HEK293 (cell line): Measurements from ENCODE around the gene LAMA1.

Experiments
- CTCF ChIA-PET: fragments of 350-600 bp; formaldehyde crosslinking; extraction: SDS; loops from one replicate; lab custom pipeline; 2021; ENCODE audit warnings: antibody characterized with exemption; lab: Yijun Ruan, JAX
- POLR2A ChIA-PET: fragments of 300-600 bp; formaldehyde crosslinking; extraction: SDS; loops from one replicate; lab custom pipeline; 2020; ENCODE audit warnings: antibody characterized with exemption, inconsistent platforms; lab: Yijun Ruan, JAX
- H3K27ac ChIP-seq: fragments of 200-500 bp; sonication (Bioruptor generic); 2 replicates; pipeline ENCODE4 v1.5.1; 2014; ENCODE audit warnings: low read depth, low read length, control low read depth, inconsistent platforms; ENCODE audit errors: extremely low read depth
- H3K36me3 ChIP-seq, 2 experiments: fragments of 200-500 bp in 1 of 2; sonication (Bioruptor generic) in 1 of 2; 1 replicate in 1 of 2; 2 replicates in 1 of 2; pipeline ENCODE4 v1.5.1; 2014 to 2017; ENCODE audit warnings: inconsistent platforms in 2 of 2, low read length in 2 of 2; ENCODE audit not compliant: control insufficient read depth in 2 of 2, insufficient read depth in 1 of 2
- H3K4me1 ChIP-seq: fragments of 200-500 bp; sonication (Bioruptor generic); 2 replicates; pipeline ENCODE4 v1.5.1; 2014; ENCODE audit warnings: mild to moderate bottlenecking, low read length, inconsistent platforms; ENCODE audit not compliant: control insufficient read depth, insufficient read depth
- H3K4me3 ChIP-seq: 2 replicates; pipeline ENCODE4 v1.5.1; 2011; ENCODE audit warnings: low read depth, mild to moderate bottlenecking, control low read depth, low read length, moderate library complexity
- H3K9me3 ChIP-seq: fragments of 200-500 bp; sonication (Bioruptor generic); 2 replicates; pipeline ENCODE4 v1.5.1; 2014; ENCODE audit warnings: low read depth, low read length, inconsistent platforms; ENCODE audit not compliant: control insufficient read depth, insufficient read depth
- BCL11A ChIP-seq: fragments of 450-650 bp; formaldehyde crosslinking; IDR thresholded peaks from 2 replicates; pipeline ENCODE4 v1.5.1; 2016; ENCODE audit warnings: low read depth, missing biosample characterization, missing genetic modification characterization
- BCL6B ChIP-seq: fragments of 450-650 bp; formaldehyde crosslinking; IDR thresholded peaks from 2 replicates; pipeline ENCODE4 v1.5.1; 2017; ENCODE audit warnings: missing biosample characterization, missing genetic modification characterization
- GLI4 ChIP-seq: fragments of 450-650 bp; formaldehyde crosslinking; IDR thresholded peaks from 2 replicates; pipeline ENCODE4 v1.5.1; 2016; ENCODE audit warnings: missing biosample characterization, missing genetic modification characterization
- HOXD13 ChIP-seq: sonication (generic); formaldehyde crosslinking; IDR thresholded peaks from 2 replicates; pipeline ENCODE4 v1.8.0; 2022; ENCODE audit warnings: missing genetic modification reagents, borderline replicate concordance
- KLF9 ChIP-seq: fragments of 450-650 bp; formaldehyde crosslinking; IDR thresholded peaks from 2 replicates; pipeline ENCODE4 v1.5.1; 2016; ENCODE audit warnings: missing biosample characterization, missing genetic modification characterization, low read depth
- MZF1 ChIP-seq: fragments of 450-650 bp; formaldehyde crosslinking; IDR thresholded peaks from 2 replicates; pipeline ENCODE4 v1.5.1; 2017; ENCODE audit warnings: missing biosample characterization, missing genetic modification characterization, borderline replicate concordance
- PRDM1 ChIP-seq: fragments of 450-650 bp; formaldehyde crosslinking; IDR thresholded peaks from 2 replicates; pipeline ENCODE4; 2016; ENCODE audit warnings: missing biosample characterization, missing genetic modification characterization
- ZNF157 ChIP-seq: fragments of 450-650 bp; formaldehyde crosslinking; IDR thresholded peaks from 2 replicates; pipeline ENCODE4 v1.5.1; 2016; ENCODE audit warnings: missing biosample characterization, missing genetic modification characterization
- ZNF16 ChIP-seq: fragments of 450-650 bp; formaldehyde crosslinking; IDR thresholded peaks from 2 replicates; pipeline ENCODE4 v1.5.1; 2016; ENCODE audit warnings: low read depth, missing biosample characterization, missing genetic modification characterization
- ZNF169 ChIP-seq: fragments of 450-650 bp; formaldehyde crosslinking; IDR thresholded peaks from 2 replicates; pipeline ENCODE4 v1.5.1; 2016; ENCODE audit warnings: missing biosample characterization, missing genetic modification characterization
- ZNF19 ChIP-seq: fragments of 450-650 bp; formaldehyde crosslinking; IDR thresholded peaks from 2 replicates; pipeline ENCODE4; 2016; ENCODE audit warnings: missing biosample characterization, missing genetic modification characterization, low read depth
- ZNF223 ChIP-seq: fragments of 450-650 bp; formaldehyde crosslinking; IDR thresholded peaks from 2 replicates; pipeline ENCODE4 v1.5.1; 2016; ENCODE audit warnings: missing biosample characterization, missing genetic modification characterization
- ZNF302 ChIP-seq: fragments of 450-650 bp; formaldehyde crosslinking; IDR thresholded peaks from 2 replicates; pipeline ENCODE4 v1.5.1; 2016; ENCODE audit warnings: missing biosample characterization, missing genetic modification characterization, low read depth
- ZNF335 ChIP-seq: fragments of 450-650 bp; formaldehyde crosslinking; conservative IDR thresholded peaks from 2 replicates; pipeline ENCODE4 v1.5.1; 2016; ENCODE audit warnings: missing biosample characterization, missing genetic modification characterization
- ZNF341 ChIP-seq: fragments of 450-650 bp; formaldehyde crosslinking; IDR thresholded peaks from 2 replicates; pipeline ENCODE4; 2016; ENCODE audit warnings: low read depth, missing biosample characterization, missing genetic modification characterization
- ZNF426 ChIP-seq: fragments of 450-650 bp; formaldehyde crosslinking; IDR thresholded peaks from 2 replicates; pipeline ENCODE4 v1.5.1; 2017; ENCODE audit warnings: missing biosample characterization, missing genetic modification characterization, mild to moderate bottlenecking, inconsistent platforms, moderate library complexity
- ZNF449 ChIP-seq: fragments of 450-650 bp; formaldehyde crosslinking; IDR thresholded peaks from 2 replicates; pipeline ENCODE4 v1.5.1; 2017; ENCODE audit warnings: missing biosample characterization, mild to moderate bottlenecking, missing genetic modification characterization, moderate library complexity
- ZNF571 ChIP-seq: fragments of 450-650 bp; formaldehyde crosslinking; IDR thresholded peaks from 2 replicates; pipeline ENCODE4 v1.5.0; 2017; ENCODE audit warnings: missing biosample characterization, missing genetic modification characterization
- ZNF777 ChIP-seq: fragments of 450-650 bp; formaldehyde crosslinking; IDR thresholded peaks from 2 replicates; pipeline ENCODE4 v1.5.1; 2017; ENCODE audit warnings: missing biosample characterization, missing genetic modification characterization, borderline replicate concordance
- ZNF791 ChIP-seq: fragments of 450-650 bp; formaldehyde crosslinking; IDR thresholded peaks from 2 replicates; pipeline ENCODE4 v1.5.1; 2016; ENCODE audit warnings: missing biosample characterization, missing genetic modification characterization
- ZSCAN16 ChIP-seq: fragments of 450-650 bp; formaldehyde crosslinking; IDR thresholded peaks from 2 replicates; pipeline ENCODE4 v1.5.1; 2016; ENCODE audit warnings: missing biosample characterization, missing genetic modification characterization
- TF ChIP-seq, protein P1 (sequence below): fragments of 450-650 bp; formaldehyde crosslinking; IDR thresholded peaks from 2 replicates; pipeline ENCODE4 v1.5.0; 2017; ENCODE audit warnings: missing biosample characterization, missing genetic modification characterization, borderline replicate concordance
- TF ChIP-seq, protein P2 (sequence below): fragments of 450-650 bp; formaldehyde crosslinking; IDR thresholded peaks from 2 replicates; pipeline ENCODE4 v1.5.1; 2016; ENCODE audit warnings: missing biosample characterization, missing genetic modification characterization

The LAMA1 gene

GRCh38 chr18:6992761-6993160 is 124.8 kb downstream of the LAMA1 start:
- H3K27ac ChIP-seq, result no peak overlapping the region
- TF ChIP-seq ZNF169, result no peak
- TF ChIP-seq, protein P1, sequence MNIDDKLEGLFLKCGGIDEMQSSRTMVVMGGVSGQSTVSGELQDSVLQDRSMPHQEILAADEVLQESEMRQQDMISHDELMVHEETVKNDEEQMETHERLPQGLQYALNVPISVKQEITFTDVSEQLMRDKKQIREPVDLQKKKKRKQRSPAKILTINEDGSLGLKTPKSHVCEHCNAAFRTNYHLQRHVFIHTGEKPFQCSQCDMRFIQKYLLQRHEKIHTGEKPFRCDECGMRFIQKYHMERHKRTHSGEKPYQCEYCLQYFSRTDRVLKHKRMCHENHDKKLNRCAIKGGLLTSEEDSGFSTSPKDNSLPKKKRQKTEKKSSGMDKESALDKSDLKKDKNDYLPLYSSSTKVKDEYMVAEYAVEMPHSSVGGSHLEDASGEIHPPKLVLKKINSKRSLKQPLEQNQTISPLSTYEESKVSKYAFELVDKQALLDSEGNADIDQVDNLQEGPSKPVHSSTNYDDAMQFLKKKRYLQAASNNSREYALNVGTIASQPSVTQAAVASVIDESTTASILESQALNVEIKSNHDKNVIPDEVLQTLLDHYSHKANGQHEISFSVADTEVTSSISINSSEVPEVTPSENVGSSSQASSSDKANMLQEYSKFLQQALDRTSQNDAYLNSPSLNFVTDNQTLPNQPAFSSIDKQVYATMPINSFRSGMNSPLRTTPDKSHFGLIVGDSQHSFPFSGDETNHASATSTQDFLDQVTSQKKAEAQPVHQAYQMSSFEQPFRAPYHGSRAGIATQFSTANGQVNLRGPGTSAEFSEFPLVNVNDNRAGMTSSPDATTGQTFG (tag by site-specific recombination), result no peak
- TF ChIP-seq HOXD13, result no peak
- no peak for TF ChIP-seq BCL11A (tag by site-specific recombination)
- no peak for TF ChIP-seq BCL6B (tag by site-specific recombination)
- no peak for TF ChIP-seq ZNF302 (tag by site-specific recombination)
- no peak for TF ChIP-seq ZNF223 (tag by site-specific recombination)
- no peak for TF ChIP-seq MZF1 (tag by site-specific recombination)
- no peak for TF ChIP-seq ZNF449 (tag by site-specific recombination)
- no peak for TF ChIP-seq ZNF571 (tag by site-specific recombination)
- no peak for TF ChIP-seq ZNF426 (tag by site-specific recombination)
- TF ChIP-seq, protein P2, sequence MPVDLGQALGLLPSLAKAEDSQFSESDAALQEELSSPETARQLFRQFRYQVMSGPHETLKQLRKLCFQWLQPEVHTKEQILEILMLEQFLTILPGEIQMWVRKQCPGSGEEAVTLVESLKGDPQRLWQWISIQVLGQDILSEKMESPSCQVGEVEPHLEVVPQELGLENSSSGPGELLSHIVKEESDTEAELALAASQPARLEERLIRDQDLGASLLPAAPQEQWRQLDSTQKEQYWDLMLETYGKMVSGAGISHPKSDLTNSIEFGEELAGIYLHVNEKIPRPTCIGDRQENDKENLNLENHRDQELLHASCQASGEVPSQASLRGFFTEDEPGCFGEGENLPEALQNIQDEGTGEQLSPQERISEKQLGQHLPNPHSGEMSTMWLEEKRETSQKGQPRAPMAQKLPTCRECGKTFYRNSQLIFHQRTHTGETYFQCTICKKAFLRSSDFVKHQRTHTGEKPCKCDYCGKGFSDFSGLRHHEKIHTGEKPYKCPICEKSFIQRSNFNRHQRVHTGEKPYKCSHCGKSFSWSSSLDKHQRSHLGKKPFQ (tag by site-specific recombination), result no peak
- no peak for TF ChIP-seq GLI4 (tag by site-specific recombination)
- TF ChIP-seq, all 188 proteins: peak for 0
- Histone ChIP-seq H3K9me3 (no peaks in the 10 kb centered on the region), H3K36me3 (peaks cover 0 to 7% of the 10 kb centered on the region in 2 experiments; a peak in 2 of 3 replicates), H3K4me3 (no peak overlapping the region), H3K4me1 (no peaks in the 10 kb centered on the region)
- POLR2A ChIA-PET, result no interaction called here
- CTCF ChIA-PET, result interaction anchor here (0.7 to 1.4 kb wide), 2 partner anchors 72 to 1200 kb away, joined by 3 to 4 read pairs; no protein-coding TSS in a partner anchor

DNA sequence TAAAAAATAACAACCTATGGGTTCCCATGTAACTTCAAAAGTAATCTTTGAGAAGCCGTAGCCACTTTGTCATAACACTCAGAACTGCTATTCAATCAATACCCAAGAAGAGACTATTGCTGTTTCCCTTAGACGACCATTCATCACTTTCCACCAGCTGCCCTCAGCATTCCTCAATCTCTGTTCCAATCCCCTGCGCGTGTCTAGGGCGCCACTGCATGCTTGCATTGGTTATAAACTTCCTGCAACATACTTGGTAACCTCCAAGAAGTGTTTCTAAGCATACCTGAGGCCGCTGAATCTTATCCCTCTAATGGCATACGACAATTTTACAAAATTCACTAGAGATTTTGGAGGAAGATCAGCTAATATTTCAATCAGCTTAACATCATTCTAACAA is 134.2 kb downstream of the LAMA1 start:
- Histone ChIP-seq H3K4me1 (no peaks in the 10 kb centered on the region), H3K27ac (no peak overlapping the region), H3K36me3 (peaks cover 0 to 7% of the 10 kb centered on the region in 2 experiments; a peak in 2 of 3 replicates), H3K4me3 (no peak overlapping the region), H3K9me3 (no peaks in the 10 kb centered on the region)
- POLR2A ChIA-PET, result no interaction called here
- CTCF ChIA-PET, result no interaction called here
- TF ChIP-seq ZNF449 (tag by site-specific recombination) (no peak), ZNF16 (tag by site-specific recombination) (no peak), HOXD13 (no peak), PRDM1 (tag by site-specific recombination) (no peak), ZNF791 (tag by site-specific recombination) (no peak), ZNF19 (tag by site-specific recombination) (no peak), ZNF777 (tag by site-specific recombination) (no peak), KLF9 (tag by site-specific recombination) (no peak), ZNF157 (tag by site-specific recombination) (no peak), ZNF335 (tag by site-specific recombination) (no peak), ZNF341 (tag by site-specific recombination) (no peak), BCL11A (tag by site-specific recombination) (no peak), ZSCAN16 (tag by site-specific recombination) (no peak)
